HG02642 (cell line): Measurements from ENCODE around the gene STK25.

Experiments used
- ATAC-seq: cut with Tn5 transposase; IDR thresholded peaks from one replicate; pipeline ENCODE4 v1.9.1; 2021; ENCODE audit warnings: mild to moderate bottlenecking; ENCODE audit not compliant: unreplicated experiment, poor library complexity

STK25 gene

GRCh38 chr2:241508240-241509154 is at the start of gene STK25:
STK25 (minus strand) TSS chr2:241508584; CDS start chr2:241508035, 549 bp downstream.
- ATAC-seq = peak; percentile 92

GRCh38 chr2:241556746-241557145 is 48.4 kb upstream of the STK25 start:
- no peak for ATAC-seq

- ATAC-seq = no peak
Measured at GRCh38 chr2:241555711-241556110, 47.3 kb upstream of the STK25 start.

GRCh38 chr2:241554610-241555322 is 46.4 kb upstream of the STK25 start:
- ATAC-seq = no peak

- ATAC-seq = no peak
Measured at GRCh38 chr2:241553981-241554380, 45.6 kb upstream of the STK25 start.

- no peak for ATAC-seq
Measured at GRCh38 chr2:241553512-241553830, 45.1 kb upstream of the STK25 start.

- ATAC-seq = no peak
Measured at GRCh38 chr2:241551998-241552737, 43.8 kb upstream of the STK25 start.

- no peak for ATAC-seq
Measured at GRCh38 chr2:241551599-241551997, 43.2 kb upstream of the STK25 start.

GRCh38 chr2:241550616-241551580 is 42.5 kb upstream of the STK25 start:
- ATAC-seq = no peak

GRCh38 chr2:241548451-241548835 is 40.1 kb upstream of the STK25 start:
- no peak for ATAC-seq

- no peak for ATAC-seq
Measured at GRCh38 chr2:241547781-241548450, 39.5 kb upstream of the STK25 start.

GRCh38 chr2:241546771-241547498 is 38.6 kb upstream of the STK25 start:
- no peak for ATAC-seq

- ATAC-seq = no peak
Measured at GRCh38 chr2:241545523-241546473, 37.4 kb upstream of the STK25 start.

- no peak for ATAC-seq
Measured at GRCh38 chr2:241545106-241545505, 36.7 kb upstream of the STK25 start.

GRCh38 chr2:241542278-241542605 is 33.9 kb upstream of the STK25 start:
- no peak for ATAC-seq

GRCh38 chr2:241541564-241542277 is 33.3 kb upstream of the STK25 start:
- no peak for ATAC-seq
